GM19468 (cell line): ENCODE results near the gene TXNDC15.

Experiments used
- ATAC-seq: cut with Tn5 transposase; IDR thresholded peaks from one replicate; pipeline ENCODE4 v1.9.1; 2021; ENCODE audit warnings: mild to moderate bottlenecking, moderate library complexity, moderate number of reproducible peaks; ENCODE audit not compliant: unreplicated experiment; ENCODE audit errors: extremely low read depth

TXNDC15 gene

GRCh38 chr5:134913254-134913653 lies 39.1 kb downstream of the TXNDC15 start:
- no peak for ATAC-seq

- no peak for ATAC-seq
Measured at GRCh38 chr5:134913795-134914194, 39.6 kb downstream of the TXNDC15 start.

- ATAC-seq, result no peak
Measured at GRCh38 chr5:134917070-134917815, 43.1 kb downstream of the TXNDC15 start.

GRCh38 chr5:134918861-134919260 lies 44.7 kb downstream of the TXNDC15 start:
- no peak for ATAC-seq

GRCh38 chr5:134920848-134921575 lies 46.8 kb downstream of the TXNDC15 start:
- ATAC-seq, result no peak

- no peak for ATAC-seq
Measured at GRCh38 chr5:134932508-134932907, 58.3 kb downstream of the TXNDC15 start.

- no peak for ATAC-seq
Measured at GRCh38 chr5:134934202-134934601, 60.0 kb downstream of the TXNDC15 start.

GRCh38 chr5:134935711-134936602 lies 61.8 kb downstream of the TXNDC15 start:
- ATAC-seq, result no peak

GRCh38 chr5:134937526-134937925 lies 63.4 kb downstream of the TXNDC15 start:
- ATAC-seq, result no peak

GRCh38 chr5:134938030-134938429 lies 63.9 kb downstream of the TXNDC15 start:
- no peak for ATAC-seq

GRCh38 chr5:134939500-134939899 lies 65.3 kb downstream of the TXNDC15 start:
- no peak for ATAC-seq

GRCh38 chr5:134943547-134943946 lies 69.4 kb downstream of the TXNDC15 start:
- no peak for ATAC-seq

- ATAC-seq, result no peak
Measured at GRCh38 chr5:134944630-134945029, 70.5 kb downstream of the TXNDC15 start.

- ATAC-seq, result no peak
Measured at GRCh38 chr5:134945041-134945440, 70.9 kb downstream of the TXNDC15 start.

- ATAC-seq, result no peak
Measured at GRCh38 chr5:134948911-134949310, 74.7 kb downstream of the TXNDC15 start.

GRCh38 chr5:134949316-134949715 lies 75.1 kb downstream of the TXNDC15 start:
- ATAC-seq, result no peak
